HG02938 (cell line): Measurements from ENCODE around the gene GORASP1.

Experiments used
- ATAC-seq: cut with Tn5 transposase; IDR thresholded peaks from one replicate; pipeline ENCODE4 v1.9.1; 2021; ENCODE audit warnings: mild to moderate bottlenecking, moderate library complexity; ENCODE audit not compliant: unreplicated experiment

Gene GORASP1

DNA sequence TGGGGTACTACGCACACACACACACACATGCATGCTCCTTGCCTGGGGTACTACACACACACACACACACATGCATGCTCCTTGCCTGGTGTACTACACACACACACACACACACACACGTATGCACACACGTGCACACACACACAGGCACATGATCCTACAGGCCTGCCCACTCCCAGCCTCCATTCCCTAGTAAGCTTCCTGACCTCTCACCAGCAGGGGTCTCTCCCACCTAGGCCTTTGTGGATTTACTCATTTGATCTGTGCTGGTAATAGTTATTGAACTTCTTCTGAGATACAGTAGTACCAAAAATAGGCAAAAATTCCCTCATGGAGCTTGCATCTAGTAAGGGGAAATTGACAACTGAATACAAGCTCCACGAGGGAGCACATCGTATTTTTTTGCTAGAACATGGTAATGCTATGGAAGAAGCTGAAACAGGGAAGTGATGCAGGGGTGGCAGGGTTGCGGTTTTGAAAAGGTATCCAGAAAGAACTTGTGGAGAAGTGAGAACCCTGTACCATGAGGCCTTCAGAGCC, 19.2 kb upstream of the GORASP1 start:
- no peak for ATAC-seq

DNA sequence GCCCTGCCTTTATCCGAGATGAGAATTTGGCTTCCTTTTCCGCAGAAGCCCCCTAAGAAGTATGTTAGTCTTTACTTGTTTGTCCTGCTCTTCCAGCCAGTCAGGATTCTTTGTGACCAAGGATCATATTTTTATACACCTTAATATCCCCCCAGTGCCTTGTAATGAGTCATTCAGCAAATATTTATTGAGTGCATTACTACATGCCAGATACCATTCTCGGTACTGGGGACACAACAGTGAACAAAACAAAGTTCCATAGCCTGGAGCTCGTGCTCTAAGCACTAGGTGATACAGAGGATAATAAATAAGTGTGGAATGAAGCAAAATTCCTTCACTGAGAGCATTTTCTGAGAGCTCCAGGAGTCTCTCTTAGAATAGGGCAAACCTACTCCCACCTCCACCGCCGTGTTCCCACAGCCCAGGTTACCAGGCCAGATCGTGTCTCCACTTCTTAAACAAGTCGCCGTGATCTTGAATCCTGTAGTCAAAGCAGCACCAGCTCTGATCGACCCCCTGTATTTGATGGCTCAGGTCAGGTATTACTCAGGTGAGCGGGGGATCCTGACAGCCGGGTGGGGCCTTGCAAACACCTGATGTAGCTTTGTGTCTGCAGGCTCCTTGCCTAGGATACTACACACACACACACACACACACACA, 18.5 kb upstream of the GORASP1 start:
- ATAC-seq = no peak

DNA sequence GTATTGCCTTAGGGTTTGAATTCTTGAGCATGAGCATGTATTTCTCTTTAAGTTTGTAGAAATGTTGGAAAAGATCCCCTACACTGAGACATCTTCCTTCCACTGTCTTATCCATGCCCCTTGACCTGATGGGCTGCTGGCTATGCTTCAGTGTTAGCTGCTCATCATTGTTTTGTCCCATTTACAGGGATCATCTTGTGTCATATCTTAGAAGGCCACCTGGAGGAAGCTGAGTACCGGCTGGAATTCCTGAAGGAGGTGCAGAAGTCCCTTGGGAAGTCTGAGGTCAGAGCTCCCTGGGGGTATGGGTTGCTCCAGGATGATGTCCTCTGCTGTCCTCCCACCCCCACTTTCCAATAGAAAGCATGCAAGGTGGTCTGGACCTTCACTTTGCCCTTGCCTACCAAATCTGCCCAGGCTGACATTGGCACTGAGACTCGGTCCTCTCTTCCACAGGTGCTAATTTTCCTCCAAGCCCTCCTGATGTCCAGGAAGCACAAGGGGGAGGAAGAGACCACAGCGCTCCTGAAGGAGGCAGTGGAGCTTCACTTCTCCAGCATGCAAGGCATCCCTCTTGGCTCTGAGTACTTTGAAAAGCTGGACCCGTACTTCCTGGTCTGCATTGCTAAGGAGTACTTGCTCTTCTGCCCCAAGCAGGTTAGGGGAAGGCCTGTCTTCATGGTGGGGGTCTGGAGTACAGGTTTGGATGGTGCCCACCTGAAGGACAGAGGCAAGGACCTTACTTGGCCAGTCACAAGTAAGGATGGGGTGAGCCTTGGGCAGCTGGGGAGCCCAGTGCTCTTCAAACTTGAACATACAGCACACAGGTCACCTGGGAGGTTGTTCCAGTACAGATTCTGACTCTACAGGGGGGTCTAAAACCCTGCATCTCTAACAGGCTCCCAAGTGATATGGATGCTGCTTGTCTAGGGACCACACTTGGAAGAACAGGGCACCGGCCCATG, 17.7 kb upstream of the GORASP1 start:
- no peak for ATAC-seq

DNA sequence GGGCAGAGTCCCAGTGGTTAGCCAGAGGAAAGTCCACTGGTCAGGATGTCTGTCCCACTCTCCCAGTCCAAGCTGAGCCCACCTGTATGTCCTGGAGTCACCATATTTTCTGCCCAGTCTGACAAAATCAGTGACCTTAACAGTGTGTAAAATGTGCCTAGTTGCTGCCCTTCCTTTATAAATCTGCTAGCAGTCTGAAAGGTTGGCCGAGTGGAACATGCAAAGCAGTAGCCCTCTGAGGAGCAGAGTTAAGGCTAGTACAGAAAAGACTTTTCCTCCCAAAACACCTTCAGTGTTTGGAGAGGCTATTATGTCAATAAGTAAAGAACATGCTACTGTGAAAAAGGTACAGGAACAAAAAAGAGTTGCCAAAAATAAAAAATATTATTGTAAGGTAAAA, 15.4 kb upstream of the GORASP1 start:
- no peak for ATAC-seq

GRCh38 chr3:39121621-39122020, 14.2 kb upstream of the GORASP1 start:
- no peak for ATAC-seq

DNA sequence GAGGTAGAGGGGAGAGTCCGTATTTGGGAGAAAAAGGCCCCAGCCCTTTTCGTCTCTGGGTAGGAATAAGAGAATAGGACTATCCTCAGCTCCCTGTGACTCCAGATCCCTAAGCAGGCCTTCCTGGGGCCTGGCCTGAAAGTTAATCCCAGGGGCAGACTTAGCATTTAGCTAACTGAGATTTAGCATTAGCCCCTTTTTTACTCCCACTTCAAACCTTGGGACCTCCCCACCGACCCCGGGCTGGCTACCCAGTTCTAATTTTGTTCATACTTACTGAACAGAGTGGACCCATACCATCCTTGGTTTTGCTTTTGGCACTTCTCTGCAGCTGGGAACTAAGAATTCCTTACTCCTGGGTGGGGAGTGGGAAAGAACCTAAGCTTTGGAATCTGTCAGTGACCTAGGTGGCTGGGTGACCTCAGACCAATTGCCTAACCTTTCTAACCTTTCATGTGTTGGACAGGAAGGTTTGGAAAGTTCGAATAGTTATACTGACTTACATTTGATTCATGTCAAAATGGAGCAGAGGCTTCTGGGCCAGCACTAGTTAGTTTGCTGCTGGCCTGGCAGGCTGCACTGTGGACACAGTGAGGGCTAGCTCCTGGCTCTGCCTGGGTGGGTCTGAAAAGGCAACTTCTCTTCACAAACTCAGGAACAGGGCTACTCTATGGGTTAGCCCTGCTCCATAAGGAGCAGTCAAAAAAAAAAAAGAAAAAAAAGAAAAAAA, 11.7 kb upstream of the GORASP1 start:
- ATAC-seq = no peak

- no peak for ATAC-seq
Observed at GRCh38 chr3:39118079-39118478, 10.7 kb upstream of the GORASP1 start.

DNA sequence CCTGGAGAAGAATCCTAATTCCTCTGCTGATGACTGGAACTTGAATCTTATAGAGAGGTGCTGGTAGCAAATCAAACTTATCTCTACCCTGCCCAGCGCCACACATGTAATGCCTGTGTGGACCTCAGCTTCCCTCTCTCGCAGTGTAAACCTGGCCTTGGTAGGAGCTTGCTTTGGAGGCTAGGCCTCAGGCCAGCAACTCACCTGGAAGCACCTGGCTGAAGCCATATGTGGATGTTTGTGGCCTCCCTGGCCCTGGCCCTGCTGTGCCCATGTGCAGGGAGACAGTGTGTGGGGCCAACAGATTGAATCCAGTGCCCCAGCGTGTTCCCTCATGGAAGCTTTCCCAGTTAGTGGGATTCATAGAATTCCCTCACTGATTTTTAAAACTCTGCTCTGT, 8.4 kb upstream of the GORASP1 start:
- no peak for ATAC-seq

GRCh38 chr3:39114456-39114855, 7.0 kb upstream of the GORASP1 start:
- ATAC-seq = no peak

- no peak for ATAC-seq
Observed at GRCh38 chr3:39113291-39113690, 5.9 kb upstream of the GORASP1 start.

- no peak for ATAC-seq
Observed at GRCh38 chr3:39112535-39112934, 5.1 kb upstream of the GORASP1 start.

GRCh38 chr3:39112113-39112512, 4.7 kb upstream of the GORASP1 start:
- no peak for ATAC-seq

- ATAC-seq = no peak
Observed at GRCh38 chr3:39110041-39110639, 2.7 kb upstream of the GORASP1 start.

- ATAC-seq = no peak
Observed at GRCh38 chr3:39109086-39109485, 1.7 kb upstream of the GORASP1 start.

GRCh38 chr3:39108200-39108710, 828 bp upstream of the GORASP1 start:
- ATAC-seq = peak; percentile 81

DNA sequence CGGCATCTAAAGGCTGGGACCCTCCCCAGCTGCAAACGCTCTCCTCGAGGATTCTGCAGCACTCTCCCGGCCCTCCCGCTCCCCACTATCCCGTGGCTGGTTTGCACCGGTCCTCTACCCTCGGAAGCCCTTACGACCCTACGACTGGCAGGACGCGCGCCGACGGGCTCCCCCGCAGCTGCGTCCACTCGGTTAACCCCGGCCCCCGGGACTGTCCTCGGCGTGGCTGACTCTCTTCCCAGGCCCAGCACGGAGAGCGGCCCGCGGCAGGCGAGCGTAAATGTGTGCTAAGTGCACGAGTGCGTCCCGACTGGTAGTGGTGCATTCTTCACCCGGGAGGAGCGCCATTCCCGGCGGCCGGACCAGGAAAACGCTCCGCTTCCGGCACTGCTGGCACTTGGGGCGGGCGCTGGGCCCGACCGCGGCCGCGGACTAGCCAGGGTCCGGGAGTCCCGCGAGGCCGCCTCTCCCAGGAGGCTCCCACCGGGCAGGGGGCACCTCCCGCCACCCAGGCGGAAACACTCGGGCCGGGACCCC, 508 bp downstream of the GORASP1 start:
- peak; percentile 1 for ATAC-seq

DNA sequence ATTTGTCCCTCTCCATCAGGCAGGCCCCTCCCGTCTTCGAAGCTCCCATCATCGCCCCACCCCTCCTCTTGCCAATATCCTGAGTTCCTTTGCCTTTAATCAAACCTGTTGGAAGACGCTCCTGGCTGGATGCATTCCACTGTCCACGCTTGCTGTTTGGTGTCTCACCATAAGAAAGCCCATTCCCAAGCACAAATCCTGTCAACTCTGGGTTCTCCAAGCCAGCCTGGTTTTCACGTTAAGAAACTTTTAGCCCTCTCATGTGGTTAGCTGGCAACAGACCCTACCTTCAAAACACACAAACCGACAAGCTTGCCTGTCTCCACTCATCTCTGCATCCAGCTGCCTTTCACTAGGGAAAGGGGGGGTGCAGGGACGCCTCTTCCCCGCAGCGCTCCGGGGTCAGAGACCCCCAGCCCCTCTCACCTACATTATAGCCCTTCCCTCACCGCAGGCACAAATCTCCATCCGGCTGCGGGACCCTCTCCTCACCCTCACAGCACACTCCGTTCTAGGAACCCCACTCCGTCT, 1.1 kb downstream of the GORASP1 start:
- ATAC-seq = no peak

- no peak for ATAC-seq
Observed at GRCh38 chr3:39105687-39106063, 1.8 kb downstream of the GORASP1 start.

GRCh38 chr3:39104961-39105686, 2.3 kb downstream of the GORASP1 start:
- no peak for ATAC-seq
